HG03066 (cell line): ENCODE results near the gene MRPS27.
A peak's percentile ranks its signal among the peaks of the same experiment; 100 is the strongest.

Experiments used
- ATAC-seq: cut with Tn5 transposase; IDR thresholded peaks from one replicate; pipeline ENCODE4 v1.9.1; 2021; ENCODE audit warnings: low read depth; ENCODE audit not compliant: unreplicated experiment

Gene MRPS27

GRCh38 chr5:72266862-72267261, 53.2 kb downstream of the MRPS27 start:
- ATAC-seq = no peak

GRCh38 chr5:72265032-72265877, 54.8 kb downstream of the MRPS27 start:
- ATAC-seq = no peak

- ATAC-seq = no peak
These were observed 63.5 kb downstream of the MRPS27 start for GRCh38 chr5:72256536-72256935.

- ATAC-seq = no peak
These were observed 64.4 kb downstream of the MRPS27 start for GRCh38 chr5:72255670-72256069.

- ATAC-seq = no peak
These were observed 64.8 kb downstream of the MRPS27 start for GRCh38 chr5:72255237-72255636.

- ATAC-seq = no peak
These were observed 67.4 kb downstream of the MRPS27 start for GRCh38 chr5:72252574-72253155.

- ATAC-seq = no peak
These were observed 68.0 kb downstream of the MRPS27 start for GRCh38 chr5:72252008-72252407.

GRCh38 chr5:72251386-72251785, 68.7 kb downstream of the MRPS27 start:
- no peak for ATAC-seq

- ATAC-seq = no peak
These were observed 71.5 kb downstream of the MRPS27 start for GRCh38 chr5:72248410-72248981.

- ATAC-seq = no peak
These were observed 73.0 kb downstream of the MRPS27 start for GRCh38 chr5:72246954-72247442.

GRCh38 chr5:72245951-72246532, 74.0 kb downstream of the MRPS27 start:
- no peak for ATAC-seq

GRCh38 chr5:72245546-72245945, 74.5 kb downstream of the MRPS27 start:
- no peak for ATAC-seq

GRCh38 chr5:72244862-72245371, 75.1 kb downstream of the MRPS27 start:
- peak; percentile 86 for ATAC-seq

- ATAC-seq = no peak
These were observed 76.3 kb downstream of the MRPS27 start for GRCh38 chr5:72243706-72244105.

- no peak for ATAC-seq
These were observed 77.1 kb downstream of the MRPS27 start for GRCh38 chr5:72242796-72243475.

- no peak for ATAC-seq
These were observed 78.6 kb downstream of the MRPS27 start for GRCh38 chr5:72241346-72242003.

GRCh38 chr5:72238712-72239445, 81.2 kb downstream of the MRPS27 start:
- no peak for ATAC-seq

GRCh38 chr5:72237879-72238278, 82.2 kb downstream of the MRPS27 start:
- no peak for ATAC-seq

- no peak for ATAC-seq
These were observed 82.6 kb downstream of the MRPS27 start for GRCh38 chr5:72237415-72237814.
